Liver (tissue), 9 donors: ENCODE results near the gene ANAPC5. TPM values are rescaled to one million over a fixed set of nuclear protein-coding genes. Genes with fewer than 3 reads are reported as not detected.

Source experiments
- DNase-seq: peaks from one replicate; pipeline ENCODE4 v3.0.0-alpha.2; 2017; ENCODE audit warnings: low spot score
- H3K27ac ChIP-seq, 2 donors: one replicate each; pipeline ENCODE4 v1.7.0; 2013; ENCODE audit warnings: inconsistent platforms in 2 of 2, low read length in 2 of 2, control low read depth in 1 of 2, low read depth in 1 of 2, mild to moderate bottlenecking in 1 of 2
- H3K27me3 ChIP-seq, 4 donors: one replicate each; pipeline versions ENCODE4 v1.6.1 to v1.7.0; 2013; ENCODE audit warnings: low read length in 3 of 4, inconsistent platforms in 1 of 4, mild to moderate bottlenecking in 1 of 4, moderate library complexity in 1 of 4; ENCODE audit not compliant: control insufficient read depth in 4 of 4, insufficient read depth in 4 of 4
- H3K36me3 ChIP-seq, 4 donors: one replicate each; pipeline versions ENCODE4 v1.6.1 to v1.7.0; 2013; ENCODE audit warnings: low read length in 3 of 4, mild to moderate bottlenecking in 3 of 4, low read depth in 1 of 4, moderate library complexity in 1 of 4; ENCODE audit not compliant: control insufficient read depth in 4 of 4, insufficient read depth in 3 of 4
- H3K4me1 ChIP-seq, 4 donors: one replicate each; pipeline versions ENCODE4 v1.6.1 to v1.7.0; 2013; ENCODE audit warnings: low read length in 3 of 4, mild to moderate bottlenecking in 3 of 4, moderate library complexity in 1 of 4; ENCODE audit not compliant: control insufficient read depth in 4 of 4, insufficient read depth in 4 of 4
- H3K4me3 ChIP-seq, 3 donors: one replicate each; pipeline versions ENCODE4 v1.6.1 to v1.7.0; 2013; ENCODE audit warnings: low read length in 3 of 3, control low read depth in 1 of 3, low read depth in 1 of 3, mild to moderate bottlenecking in 1 of 3
- H3K9ac ChIP-seq, 2 donors: one replicate each; pipeline ENCODE4 v1.7.0; 2013; ENCODE audit warnings: low read length in 2 of 2, mild to moderate bottlenecking in 2 of 2, moderate library complexity in 2 of 2, control low read depth in 1 of 2, low read depth in 1 of 2
- H3K9me3 ChIP-seq, 4 donors: one replicate each; pipeline versions ENCODE4 v1.6.1 to v1.7.0; 2013; ENCODE audit warnings: low read length in 3 of 4; ENCODE audit not compliant: control insufficient read depth in 4 of 4
- EGR1 ChIP-seq, 2 donors: IDR thresholded peaks; 2 replicates each; pipeline ENCODE4 v1.6.1; 2016 to 2018; ENCODE audit warnings: antibody characterized with exemption in 2 of 2, low read depth in 2 of 2
- FOXA1 ChIP-seq: IDR thresholded peaks from 2 replicates; pipeline ENCODE4 v1.6.1; 2016; ENCODE audit warnings: antibody characterized with exemption
- FOXA2 ChIP-seq: IDR thresholded peaks from 2 replicates; pipeline ENCODE4 v1.6.1; 2016; ENCODE audit warnings: antibody characterized with exemption
- GABPA ChIP-seq, 2 donors: IDR thresholded peaks in 1 of 2; conservative IDR thresholded peaks in 1 of 2; 2 replicates each; pipeline ENCODE4 v1.6.1; 2016; ENCODE audit warnings: antibody characterized with exemption in 2 of 2, mild to moderate bottlenecking in 1 of 2, moderate library complexity in 1 of 2
- HNF4A ChIP-seq, 2 donors: conservative IDR thresholded peaks; 2 replicates each; pipeline ENCODE4 v1.6.1; 2016; ENCODE audit warnings: antibody characterized with exemption in 2 of 2, mild to moderate bottlenecking in 2 of 2
- HNF4G ChIP-seq: IDR thresholded peaks from 2 replicates; pipeline ENCODE4 v1.6.1; 2016; ENCODE audit warnings: antibody characterized with exemption
- JUND ChIP-seq, 2 donors: IDR thresholded peaks; 2 replicates each; pipeline ENCODE4 v1.6.1; 2016; ENCODE audit warnings: antibody characterized with exemption in 2 of 2
- NR2F2 ChIP-seq: IDR thresholded peaks from 2 replicates; pipeline ENCODE4 v1.6.1; 2016; ENCODE audit warnings: antibody characterized with exemption
- RAD21 ChIP-seq, 2 donors: IDR thresholded peaks; 2 replicates each; pipeline ENCODE4 v1.6.1; 2016; ENCODE audit warnings: antibody characterized with exemption in 2 of 2, mild to moderate bottlenecking in 2 of 2
- RXRA ChIP-seq, 2 donors: IDR thresholded peaks; 2 replicates each; pipeline ENCODE4 v1.6.1; 2017 to 2018; ENCODE audit warnings: antibody characterized with exemption in 2 of 2, mild to moderate bottlenecking in 1 of 2
- SP1 ChIP-seq: IDR thresholded peaks from 2 replicates; pipeline ENCODE4 v1.6.1; 2018; ENCODE audit warnings: antibody characterized with exemption, mild to moderate bottlenecking
- TAF1 ChIP-seq: conservative IDR thresholded peaks from 2 replicates; pipeline ENCODE4 v1.6.1; 2016; ENCODE audit warnings: antibody characterized with exemption, mild to moderate bottlenecking
- YY1 ChIP-seq: IDR thresholded peaks from 2 replicates; pipeline ENCODE4 v1.6.1; 2016; ENCODE audit warnings: antibody characterized with exemption, mild to moderate bottlenecking
- WGBS: extraction: QIAGEN DNeasy Blood & Tissue Kit; methylation state at CpG from one replicate; pipeline ENCODE4 v1.1.7; 2013; 5-methylcytosine and 5-hydroxymethylcytosine counted together
- polyA plus RNA-seq, 2 donors: library from polyadenylated mRNA; stranded (reverse) in 1 of 2; unstranded in 1 of 2; fragments of 200-250 nt in 1 of 2; fragments of >200 nt in 1 of 2; fragmentation: Nextera tagmentation in 1 of 2; extraction: Ambion mirVana in 1 of 2; gene quantifications; one replicate each; pipeline versions ENCODE4 v1.2.1 to v1.2.3, GENCODE V29; 2013 to 2015
- total RNA-seq, 2 donors: library from RNA; depleted of rRNA; stranded (reverse); fragments of >200 nt; gene quantifications; one replicate each; pipeline ENCODE4 v1.2.3, GENCODE V29; 2014
- TF ChIP-seq, protein P1 (sequence below): IDR thresholded peaks from 2 replicates; pipeline ENCODE4 v1.6.1; 2016; ENCODE audit warnings: antibody characterized with exemption
- TF ChIP-seq, protein P2 (sequence below): IDR thresholded peaks from 2 replicates; pipeline ENCODE4 v1.6.1; 2016; ENCODE audit warnings: antibody characterized with exemption
- TF ChIP-seq, protein P3 (sequence below): IDR thresholded peaks from 2 replicates; pipeline ENCODE4 v1.6.1; 2016; ENCODE audit warnings: antibody characterized with exemption
- TF ChIP-seq, protein P4 (sequence below): IDR thresholded peaks from 2 replicates; pipeline ENCODE4 v1.6.1; 2016; ENCODE audit warnings: antibody characterized with exemption, mild to moderate bottlenecking
- TF ChIP-seq, protein P5 (sequence below): fragments of 150-350 bp; IDR thresholded peaks from 2 replicates; pipeline ENCODE4 v1.5.1; 2017; ENCODE audit warnings: improper control_type of control experiment, low read depth, low read length; ENCODE audit not compliant: missing input control
- donor health status: healthy.
- donor health status: healthy.
- donor health status: healthy.
- donor health status: healthy.
- donor health status: healthy.

ANAPC5 gene
- total and polyA plus RNA-seq, 4 donors = 44.1 to 111 (median 62.2) TPM

DNA sequence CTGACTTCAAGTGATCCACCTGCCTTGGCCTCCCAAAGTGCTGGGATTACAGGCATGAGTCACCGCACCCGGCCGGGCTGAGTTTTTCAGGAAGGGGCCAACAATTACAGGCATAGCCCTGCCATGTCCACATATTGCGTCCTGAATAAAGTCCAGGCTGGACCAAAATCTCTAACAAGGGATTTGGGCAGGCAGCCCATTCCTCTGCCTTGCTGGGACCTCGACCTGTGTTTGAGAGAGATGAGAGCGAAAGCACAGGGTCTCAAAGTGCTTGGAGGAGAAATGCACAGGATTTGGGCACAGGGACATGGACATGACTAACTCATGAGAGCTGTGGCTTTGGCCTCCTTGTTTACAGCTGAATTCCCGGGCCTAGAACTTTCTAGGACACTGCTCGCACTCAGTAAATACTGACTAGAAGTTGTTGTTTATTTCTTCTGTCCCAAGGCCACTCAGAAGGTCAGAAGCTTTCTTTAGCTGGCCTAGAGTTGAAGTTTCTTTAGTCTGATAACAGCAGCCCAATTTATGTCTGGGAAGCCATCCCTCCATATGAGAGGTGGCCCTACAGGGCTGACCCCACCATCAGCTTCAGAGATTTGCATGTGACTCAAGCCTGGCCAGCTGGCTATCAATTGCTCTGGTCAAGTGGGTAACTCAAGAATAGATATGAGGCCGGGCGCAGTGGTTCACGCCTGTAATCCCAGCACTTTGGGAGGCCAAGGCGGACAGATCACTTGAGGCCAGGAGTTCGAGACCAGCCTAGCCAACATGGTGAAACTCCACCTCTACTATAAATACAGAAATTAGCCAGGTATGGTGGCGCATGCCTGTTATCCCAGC is 67.4 kb downstream of the ANAPC5 start:
- Histone ChIP-seq H3K27ac (peak overlapping the region; percentile 58 to 71), H3K4me1 (peaks cover 0 to 14% (median 6%) of the 10 kb centered on the region in 4 donors), H3K9ac (no peak overlapping the region), H3K36me3 (no peaks in the 10 kb centered on the region), H3K27me3 (no peaks in the 10 kb centered on the region), H3K4me3 (no peak overlapping the region), H3K9me3 (no peaks in the 10 kb centered on the region)
- 61% methylated on average over 14 of the region's 14 CpGs for WGBS
- DNase-seq = no peak
- TF ChIP-seq, protein P1, sequence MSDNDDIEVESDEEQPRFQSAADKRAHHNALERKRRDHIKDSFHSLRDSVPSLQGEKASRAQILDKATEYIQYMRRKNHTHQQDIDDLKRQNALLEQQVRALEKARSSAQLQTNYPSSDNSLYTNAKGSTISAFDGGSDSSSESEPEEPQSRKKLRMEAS = peak; percentile 67
- TF ChIP-seq FOXA1 (no peak), HNF4G (peak; percentile 21), YY1 (peak; percentile 31), RXRA (IDR thresholded peaks at IDR 0.05) (peak in 1 of 2 donors; percentile 53), SP1 (peak; percentile 23), NR2F2 (peak; percentile 95), FOXA2 (no peak), HNF4A (conservative IDR thresholded peaks at IDR 0.05) (peak; percentile 72 to 86), EGR1 (IDR thresholded peaks at IDR 0.05; ENCODE audit: low read depth in 2 of 2) (no peak), GABPA (IDR thresholded peaks at IDR 0.05 in 1 of 2, conservative IDR thresholded peaks at IDR 0.05 in 1 of 2) (peak in 1 of 2 donors; percentile 26), TAF1 (no peak), RAD21 (IDR thresholded peaks at IDR 0.05) (peak in 1 of 2 donors; percentile 3), JUND (IDR thresholded peaks at IDR 0.05) (peak; percentile 94 to 97)
- TF ChIP-seq, protein P2, sequence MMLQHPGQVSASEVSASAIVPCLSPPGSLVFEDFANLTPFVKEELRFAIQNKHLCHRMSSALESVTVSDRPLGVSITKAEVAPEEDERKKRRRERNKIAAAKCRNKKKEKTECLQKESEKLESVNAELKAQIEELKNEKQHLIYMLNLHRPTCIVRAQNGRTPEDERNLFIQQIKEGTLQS = peak; percentile 70
- TF ChIP-seq, protein P3, sequence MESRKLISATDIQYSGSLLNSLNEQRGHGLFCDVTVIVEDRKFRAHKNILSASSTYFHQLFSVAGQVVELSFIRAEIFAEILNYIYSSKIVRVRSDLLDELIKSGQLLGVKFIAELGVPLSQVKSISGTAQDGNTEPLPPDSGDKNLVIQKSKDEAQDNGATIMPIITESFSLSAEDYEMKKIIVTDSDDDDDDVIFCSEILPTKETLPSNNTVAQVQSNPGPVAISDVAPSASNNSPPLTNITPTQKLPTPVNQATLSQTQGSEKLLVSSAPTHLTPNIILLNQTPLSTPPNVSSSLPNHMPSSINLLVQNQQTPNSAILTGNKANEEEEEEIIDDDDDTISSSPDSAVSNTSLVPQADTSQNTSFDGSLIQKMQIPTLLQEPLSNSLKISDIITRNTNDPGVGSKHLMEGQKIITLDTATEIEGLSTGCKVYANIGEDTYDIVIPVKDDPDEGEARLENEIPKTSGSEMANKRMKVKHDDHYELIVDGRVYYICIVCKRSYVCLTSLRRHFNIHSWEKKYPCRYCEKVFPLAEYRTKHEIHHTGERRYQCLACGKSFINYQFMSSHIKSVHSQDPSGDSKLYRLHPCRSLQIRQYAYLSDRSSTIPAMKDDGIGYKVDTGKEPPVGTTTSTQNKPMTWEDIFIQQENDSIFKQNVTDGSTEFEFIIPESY = no peak
- TF ChIP-seq, protein P4, sequence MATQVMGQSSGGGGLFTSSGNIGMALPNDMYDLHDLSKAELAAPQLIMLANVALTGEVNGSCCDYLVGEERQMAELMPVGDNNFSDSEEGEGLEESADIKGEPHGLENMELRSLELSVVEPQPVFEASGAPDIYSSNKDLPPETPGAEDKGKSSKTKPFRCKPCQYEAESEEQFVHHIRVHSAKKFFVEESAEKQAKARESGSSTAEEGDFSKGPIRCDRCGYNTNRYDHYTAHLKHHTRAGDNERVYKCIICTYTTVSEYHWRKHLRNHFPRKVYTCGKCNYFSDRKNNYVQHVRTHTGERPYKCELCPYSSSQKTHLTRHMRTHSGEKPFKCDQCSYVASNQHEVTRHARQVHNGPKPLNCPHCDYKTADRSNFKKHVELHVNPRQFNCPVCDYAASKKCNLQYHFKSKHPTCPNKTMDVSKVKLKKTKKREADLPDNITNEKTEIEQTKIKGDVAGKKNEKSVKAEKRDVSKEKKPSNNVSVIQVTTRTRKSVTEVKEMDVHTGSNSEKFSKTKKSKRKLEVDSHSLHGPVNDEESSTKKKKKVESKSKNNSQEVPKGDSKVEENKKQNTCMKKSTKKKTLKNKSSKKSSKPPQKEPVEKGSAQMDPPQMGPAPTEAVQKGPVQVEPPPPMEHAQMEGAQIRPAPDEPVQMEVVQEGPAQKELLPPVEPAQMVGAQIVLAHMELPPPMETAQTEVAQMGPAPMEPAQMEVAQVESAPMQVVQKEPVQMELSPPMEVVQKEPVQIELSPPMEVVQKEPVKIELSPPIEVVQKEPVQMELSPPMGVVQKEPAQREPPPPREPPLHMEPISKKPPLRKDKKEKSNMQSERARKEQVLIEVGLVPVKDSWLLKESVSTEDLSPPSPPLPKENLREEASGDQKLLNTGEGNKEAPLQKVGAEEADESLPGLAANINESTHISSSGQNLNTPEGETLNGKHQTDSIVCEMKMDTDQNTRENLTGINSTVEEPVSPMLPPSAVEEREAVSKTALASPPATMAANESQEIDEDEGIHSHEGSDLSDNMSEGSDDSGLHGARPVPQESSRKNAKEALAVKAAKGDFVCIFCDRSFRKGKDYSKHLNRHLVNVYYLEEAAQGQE = no peak
- TF ChIP-seq, protein P5, sequence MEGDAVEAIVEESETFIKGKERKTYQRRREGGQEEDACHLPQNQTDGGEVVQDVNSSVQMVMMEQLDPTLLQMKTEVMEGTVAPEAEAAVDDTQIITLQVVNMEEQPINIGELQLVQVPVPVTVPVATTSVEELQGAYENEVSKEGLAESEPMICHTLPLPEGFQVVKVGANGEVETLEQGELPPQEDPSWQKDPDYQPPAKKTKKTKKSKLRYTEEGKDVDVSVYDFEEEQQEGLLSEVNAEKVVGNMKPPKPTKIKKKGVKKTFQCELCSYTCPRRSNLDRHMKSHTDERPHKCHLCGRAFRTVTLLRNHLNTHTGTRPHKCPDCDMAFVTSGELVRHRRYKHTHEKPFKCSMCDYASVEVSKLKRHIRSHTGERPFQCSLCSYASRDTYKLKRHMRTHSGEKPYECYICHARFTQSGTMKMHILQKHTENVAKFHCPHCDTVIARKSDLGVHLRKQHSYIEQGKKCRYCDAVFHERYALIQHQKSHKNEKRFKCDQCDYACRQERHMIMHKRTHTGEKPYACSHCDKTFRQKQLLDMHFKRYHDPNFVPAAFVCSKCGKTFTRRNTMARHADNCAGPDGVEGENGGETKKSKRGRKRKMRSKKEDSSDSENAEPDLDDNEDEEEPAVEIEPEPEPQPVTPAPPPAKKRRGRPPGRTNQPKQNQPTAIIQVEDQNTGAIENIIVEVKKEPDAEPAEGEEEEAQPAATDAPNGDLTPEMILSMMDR = no peak
